IMR-90 (cell line): ENCODE results near the gene ZNF831. TPM values are rescaled to one million over a fixed set of nuclear protein-coding genes. Genes with fewer than 3 reads are reported as not detected.

ENCODE experiments used
- ATAC-seq: fragments of 200-7000 bp; cut with Tn5 transposase; 2 replicates; pipeline ENCODE4 v1.9.1; 2020; ENCODE audit warnings: low read depth, mild to moderate bottlenecking, moderate library complexity
- BruUV-seq: library from RNA; stranded (reverse); fragments of 400-500 nt; replicated peaks from 2 replicates; lab custom pipeline; 2021; lab: Mats Ljungman, UMichigan
- CTCF ChIA-PET: fragments of 300-600 bp; formaldehyde crosslinking; extraction: SDS; loops from one replicate; lab custom pipeline; 2021; ENCODE audit warnings: antibody characterized with exemption; lab: Yijun Ruan, JAX
- POLR2A ChIA-PET: fragments of 300-600 bp; sonication (Branson Sonifier 250); formaldehyde crosslinking; loops from one replicate; lab custom pipeline; 2022; ENCODE audit warnings: antibody characterized with exemption; ENCODE audit not compliant: unreplicated experiment; lab: Charles Lee
- DNase-seq: peaks from one replicate; pipeline ENCODE4 v3.0.0; 2013
- H2AFZ ChIP-seq: replicated peaks from 2 replicates; pipeline ENCODE3; 2013; ENCODE audit warnings: low read length, mild to moderate bottlenecking; ENCODE audit not compliant: poor library complexity
- H2AK5ac ChIP-seq: 2 replicates; pipeline ENCODE4 v1.6.1; 2013; ENCODE audit warnings: low read depth, low read length, inconsistent platforms
- H2AK9ac ChIP-seq: replicated peaks from 2 replicates; pipeline ENCODE3; 2013; ENCODE audit warnings: mild to moderate bottlenecking, low read depth, low read length, moderate library complexity; ENCODE audit not compliant: poor library complexity
- H2BK120ac ChIP-seq: 2 replicates; pipeline ENCODE4 v1.6.1; 2013; ENCODE audit warnings: low read depth, low read length, inconsistent platforms
- H2BK15ac ChIP-seq: 3 replicates; pipeline ENCODE4 v1.6.1; 2013; ENCODE audit warnings: low read depth, low read length, inconsistent platforms
- H2BK20ac ChIP-seq: 2 replicates; pipeline ENCODE4 v1.6.1; 2013; ENCODE audit warnings: low read depth, mild to moderate bottlenecking, inconsistent platforms, low read length, moderate library complexity
- H2BK5ac ChIP-seq: 2 replicates; pipeline ENCODE4 v1.6.1; 2013; ENCODE audit warnings: mild to moderate bottlenecking, low read depth, low read length, inconsistent platforms; ENCODE audit not compliant: poor library complexity, severe bottlenecking
- H3K14ac ChIP-seq: replicated peaks from 2 replicates; pipeline ENCODE4 v1.6.1; 2013; ENCODE audit warnings: low read depth, low read length, inconsistent platforms
- H3K18ac ChIP-seq: 2 replicates; pipeline ENCODE4 v1.6.1; 2013; ENCODE audit warnings: low read depth, low read length, control low read depth
- H3K23ac ChIP-seq: 2 replicates; pipeline ENCODE4 v1.6.1; 2013; ENCODE audit warnings: low read depth, low read length, inconsistent platforms
- H3K27ac ChIP-seq: 2 replicates; pipeline ENCODE4 v1.5.1; 2013; ENCODE audit warnings: mild to moderate bottlenecking, control low read depth, low read length; ENCODE audit not compliant: insufficient read depth
- H3K27me3 ChIP-seq: 2 replicates; pipeline ENCODE4 v1.6.1; 2013; ENCODE audit warnings: low read length; ENCODE audit not compliant: control insufficient read depth, insufficient read depth
- H3K36me3 ChIP-seq: 2 replicates; pipeline ENCODE4 v1.6.1; 2013; ENCODE audit warnings: low read length, mixed read lengths; ENCODE audit not compliant: control insufficient read depth, insufficient read depth
- H3K4ac ChIP-seq: 2 replicates; pipeline ENCODE4 v1.6.1; 2013; ENCODE audit warnings: low read depth, low read length, inconsistent platforms
- H3K4me1 ChIP-seq: 2 replicates; pipeline ENCODE4 v1.6.1; 2013; ENCODE audit warnings: low read length, mixed read lengths; ENCODE audit not compliant: control insufficient read depth, insufficient read depth
- H3K4me2 ChIP-seq: 2 replicates; pipeline ENCODE4 v1.6.1; 2013; ENCODE audit warnings: low read depth, mild to moderate bottlenecking, control low read depth, low read length, moderate library complexity
- H3K4me3 ChIP-seq: 2 replicates; pipeline ENCODE4 v1.5.1; 2013; ENCODE audit warnings: low read depth, mild to moderate bottlenecking, control low read depth, low read length, moderate library complexity; ENCODE audit not compliant: insufficient read depth
- H3K56ac ChIP-seq: 2 replicates; pipeline ENCODE4 v1.6.1; 2013; ENCODE audit warnings: low read length, inconsistent platforms; ENCODE audit not compliant: insufficient read depth; ENCODE audit errors: extremely low read depth
- H3K79me1 ChIP-seq, 2 experiments: 2 replicates each; pipeline ENCODE4 v1.6.1; 2013; ENCODE audit warnings: low read length in 2 of 2, inconsistent platforms in 1 of 2, low read depth in 1 of 2
- H3K9ac ChIP-seq: 2 replicates; pipeline ENCODE4 v1.6.1; 2013; ENCODE audit warnings: low read depth, low read length, control low read depth
- H3K9me1 ChIP-seq: 2 replicates; pipeline ENCODE4 v1.6.1; 2013; ENCODE audit warnings: low read length, inconsistent platforms; ENCODE audit not compliant: insufficient read depth
- H3K9me3 ChIP-seq: 2 replicates; pipeline ENCODE4 v1.6.1; 2013; ENCODE audit warnings: low read length; ENCODE audit not compliant: control insufficient read depth, insufficient read depth
- H4K20me1 ChIP-seq: 2 replicates; pipeline ENCODE4 v1.6.1; 2013; ENCODE audit warnings: low read length, inconsistent platforms; ENCODE audit not compliant: insufficient read depth
- H4K5ac ChIP-seq: 2 replicates; pipeline ENCODE4 v1.6.1; 2013; ENCODE audit warnings: mild to moderate bottlenecking, low read depth, low read length, control low read depth
- H4K8ac ChIP-seq, 2 experiments: 2 replicates each; pipeline ENCODE4 v1.6.1; 2013; ENCODE audit warnings: low read depth in 2 of 2, low read length in 2 of 2, control low read depth in 1 of 2, inconsistent platforms in 1 of 2
- H4K91ac ChIP-seq: 2 replicates; pipeline ENCODE4 v1.6.1; 2013; ENCODE audit warnings: low read depth, low read length, inconsistent platforms; ENCODE audit not compliant: insufficient read depth
- BHLHE40 ChIP-seq: fragments of 150-350 bp; IDR thresholded peaks from 2 replicates; pipeline ENCODE4 v1.6.1; 2016; ENCODE audit warnings: mild to moderate bottlenecking, low read depth, low read length
- CEBPB ChIP-seq: IDR thresholded peaks from 2 replicates; pipeline ENCODE4 v1.6.1; 2012; ENCODE audit warnings: low read depth, low read length, improper control_type of control experiment
- CHD1 ChIP-seq: IDR thresholded peaks from 2 replicates; pipeline ENCODE4 v1.6.1; 2012; ENCODE audit warnings: low read depth, low read length, improper control_type of control experiment
- ELK1 ChIP-seq: fragments of 150-350 bp; IDR thresholded peaks from 2 replicates; pipeline ENCODE4 v1.6.1; 2016; ENCODE audit warnings: low read depth, mild to moderate bottlenecking, low read length, moderate library complexity, borderline replicate concordance
- FOS ChIP-seq: fragments of 150-350 bp; IDR thresholded peaks from 2 replicates; pipeline ENCODE4 v1.6.1; 2016; ENCODE audit warnings: low read depth, low read length
- MAFK ChIP-seq: IDR thresholded peaks from 2 replicates; pipeline ENCODE4 v1.6.1; 2012; ENCODE audit warnings: low read depth, low read length, improper control_type of control experiment
- MAZ ChIP-seq: IDR thresholded peaks from 2 replicates; pipeline ENCODE4 v1.6.1; 2012; ENCODE audit warnings: low read depth, mild to moderate bottlenecking, low read length, improper control_type of control experiment, moderate library complexity, borderline replicate concordance
- MXI1 ChIP-seq: IDR thresholded peaks from 2 replicates; pipeline ENCODE4 v1.6.1; 2012; ENCODE audit warnings: low read depth, mild to moderate bottlenecking, low read length, moderate library complexity, borderline replicate concordance
- POLR2A ChIP-seq: IDR thresholded peaks from 2 replicates; pipeline ENCODE4 v1.6.1; 2012; ENCODE audit warnings: mild to moderate bottlenecking, low read depth, low read length
- RAD21 ChIP-seq: IDR thresholded peaks from 2 replicates; pipeline ENCODE4 v1.6.1; 2012; ENCODE audit warnings: low read length, improper control_type of control experiment
- RCOR1 ChIP-seq: IDR thresholded peaks from 2 replicates; pipeline ENCODE4 v1.6.1; 2012; ENCODE audit warnings: mild to moderate bottlenecking, low read length, improper control_type of control experiment; ENCODE audit not compliant: insufficient replicate concordance
- RFX5 ChIP-seq: IDR thresholded peaks from 2 replicates; pipeline ENCODE4 v1.8.0; 2012; ENCODE audit warnings: low read depth, mild to moderate bottlenecking, low read length, moderate library complexity
- SMC3 ChIP-seq: fragments of 150-350 bp; IDR thresholded peaks from 2 replicates; pipeline ENCODE4 v1.6.1; 2016; ENCODE audit warnings: low read depth, mild to moderate bottlenecking, antibody characterized with exemption, low read length, moderate library complexity
- USF2 ChIP-seq: fragments of 150-350 bp; IDR thresholded peaks from 2 replicates; pipeline ENCODE4 v1.6.1; 2017; ENCODE audit warnings: mild to moderate bottlenecking, antibody characterized with exemption, low read length, low read depth
- whole genome bisulfite sequencing, 2 experiments: methylation state at CpG; one replicate each; pipeline versions ENCODE4 v1.1.5 to v1.1.7; 2013; ENCODE audit warnings: missing lambda C conversion rate in 2 of 2; ENCODE audit not compliant: insufficient read length in 1 of 2; ENCODE audit errors: extremely low coverage in 2 of 2; 5-methylcytosine and 5-hydroxymethylcytosine counted together
- dilution Hi-C: fragments of 300-500 bp; cut with HindIII; formaldehyde crosslinking; loops from one replicate; pipeline ENCODE4 v1.14.3; 2018; ENCODE audit warnings: low sequenced_read_pairs; ENCODE audit not compliant: unreplicated experiment
- in situ Hi-C: fragments of 300-500 bp; cut with MboI; formaldehyde crosslinking; loops from 3 replicates; pipeline ENCODE4 v1.14.3; 2019; ENCODE audit warnings: low sequenced_read_pairs, inconsistent platforms, mixed read lengths
- intact Hi-C: fragments of 100-400 bp; cut with micrococcal nuclease; formaldehyde crosslinking; loops from 2 replicates; pipeline ENCODE4 v1.10.0; 2022
- polyA plus RNA-seq, 3 experiments: library from polyadenylated mRNA; depleted of rRNA; stranded (reverse); fragments of >200 nt; gene quantifications; 2 replicates each; pipeline ENCODE4 v1.2.3, GENCODE V29; 2012; ENCODE audit warnings: low replicate concordance in 1 of 3
- total RNA-seq: library from RNA; depleted of rRNA; stranded (reverse); fragments of >200 nt; gene quantifications from 2 replicates; pipeline ENCODE4 v1.2.3, GENCODE V29; 2012
- TF ChIP-seq, protein P1 (sequence below): conservative IDR thresholded peaks from 2 replicates; pipeline ENCODE4 v1.5.1; 2012; ENCODE audit warnings: mild to moderate bottlenecking, low read depth, low read length, improper control_type of control experiment

Gene ZNF831
- total and polyA plus RNA-seq, 2 of the 4 experiments (the other 2 are of a cell fraction): not detected

- Histone ChIP-seq H2AK9ac (no peak overlapping the region), H3K9me1 (no peaks in the 10 kb centered on the region), H4K91ac (no peak overlapping the region), H4K20me1 (no peaks in the 10 kb centered on the region), H3K9me3 (no peaks in the 10 kb centered on the region), H2BK15ac (no peak overlapping the region), H3K4me1 (no peaks in the 10 kb centered on the region), H3K4me3 (no peak overlapping the region), H3K4me2 (no peak overlapping the region), H3K9ac (no peak overlapping the region), H4K5ac (no peak overlapping the region), H3K23ac (no peak overlapping the region), H3K36me3 (no peaks in the 10 kb centered on the region), H3K4ac (no peak overlapping the region), H2AK5ac (no peak overlapping the region), H3K27ac (no peak overlapping the region), H3K27me3 (peaks cover 28% of the 10 kb centered on the region), H3K56ac (no peak overlapping the region), H3K79me1 (no peaks in the 10 kb centered on the region), H2BK5ac (no peak overlapping the region), H2AFZ (no peak overlapping the region), H2BK120ac (no peak overlapping the region), H3K14ac (no peak overlapping the region), H3K18ac (no peak overlapping the region), H4K8ac (no peak overlapping the region), H2BK20ac (no peak overlapping the region)
- no TSS peak for BruUV-seq
- TF ChIP-seq ELK1: no peak
- no peak for TF ChIP-seq RFX5
- no peak for TF ChIP-seq MAZ
- no peak for TF ChIP-seq SMC3
- TF ChIP-seq FOS: no peak
- no peak for TF ChIP-seq RAD21
- no peak for TF ChIP-seq RCOR1
- TF ChIP-seq MAFK: no peak
- TF ChIP-seq MXI1: no peak
- no peak for TF ChIP-seq CEBPB
- TF ChIP-seq, protein P1, sequence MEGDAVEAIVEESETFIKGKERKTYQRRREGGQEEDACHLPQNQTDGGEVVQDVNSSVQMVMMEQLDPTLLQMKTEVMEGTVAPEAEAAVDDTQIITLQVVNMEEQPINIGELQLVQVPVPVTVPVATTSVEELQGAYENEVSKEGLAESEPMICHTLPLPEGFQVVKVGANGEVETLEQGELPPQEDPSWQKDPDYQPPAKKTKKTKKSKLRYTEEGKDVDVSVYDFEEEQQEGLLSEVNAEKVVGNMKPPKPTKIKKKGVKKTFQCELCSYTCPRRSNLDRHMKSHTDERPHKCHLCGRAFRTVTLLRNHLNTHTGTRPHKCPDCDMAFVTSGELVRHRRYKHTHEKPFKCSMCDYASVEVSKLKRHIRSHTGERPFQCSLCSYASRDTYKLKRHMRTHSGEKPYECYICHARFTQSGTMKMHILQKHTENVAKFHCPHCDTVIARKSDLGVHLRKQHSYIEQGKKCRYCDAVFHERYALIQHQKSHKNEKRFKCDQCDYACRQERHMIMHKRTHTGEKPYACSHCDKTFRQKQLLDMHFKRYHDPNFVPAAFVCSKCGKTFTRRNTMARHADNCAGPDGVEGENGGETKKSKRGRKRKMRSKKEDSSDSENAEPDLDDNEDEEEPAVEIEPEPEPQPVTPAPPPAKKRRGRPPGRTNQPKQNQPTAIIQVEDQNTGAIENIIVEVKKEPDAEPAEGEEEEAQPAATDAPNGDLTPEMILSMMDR: no peak
- no peak for TF ChIP-seq USF2
- TF ChIP-seq BHLHE40: no peak
- TF ChIP-seq CHD1: no peak
- no peak for TF ChIP-seq POLR2A
- no CpG with 5 or more reads among the region's 2 CpGs for WGBS, 2 experiments
- in situ Hi-C loops (no loop called here), dilution Hi-C loops (no loop called here), intact Hi-C loops (no loop called here)
- ChIA-PET POLR2A (no interaction called here), CTCF (no interaction called here)
- DNase-seq (no peak), ATAC-seq (no peak)
Observed at GRCh38 chr20:59217794-59218280, 54.2 kb downstream of the ZNF831 start.
